Measurements from ENCODE around the gene FEM1A. TPM values are rescaled to one million over a fixed set of nuclear protein-coding genes. Genes with fewer than 3 reads are reported as not detected.

FEM1A gene, protein sequence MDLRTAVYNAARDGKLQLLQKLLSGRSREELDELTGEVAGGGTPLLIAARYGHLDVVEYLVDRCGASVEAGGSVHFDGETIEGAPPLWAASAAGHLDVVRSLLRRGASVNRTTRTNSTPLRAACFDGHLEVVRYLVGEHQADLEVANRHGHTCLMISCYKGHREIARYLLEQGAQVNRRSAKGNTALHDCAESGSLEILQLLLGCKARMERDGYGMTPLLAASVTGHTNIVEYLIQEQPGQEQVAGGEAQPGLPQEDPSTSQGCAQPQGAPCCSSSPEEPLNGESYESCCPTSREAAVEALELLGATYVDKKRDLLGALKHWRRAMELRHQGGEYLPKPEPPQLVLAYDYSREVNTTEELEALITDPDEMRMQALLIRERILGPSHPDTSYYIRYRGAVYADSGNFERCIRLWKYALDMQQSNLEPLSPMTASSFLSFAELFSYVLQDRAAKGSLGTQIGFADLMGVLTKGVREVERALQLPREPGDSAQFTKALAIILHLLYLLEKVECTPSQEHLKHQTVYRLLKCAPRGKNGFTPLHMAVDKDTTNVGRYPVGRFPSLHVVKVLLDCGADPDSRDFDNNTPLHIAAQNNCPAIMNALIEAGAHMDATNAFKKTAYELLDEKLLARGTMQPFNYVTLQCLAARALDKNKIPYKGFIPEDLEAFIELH
- total RNA-seq (ENCODE audit: low replicate concordance), result 8.3 and 12.3 TPM in 2 replicates

DNA sequence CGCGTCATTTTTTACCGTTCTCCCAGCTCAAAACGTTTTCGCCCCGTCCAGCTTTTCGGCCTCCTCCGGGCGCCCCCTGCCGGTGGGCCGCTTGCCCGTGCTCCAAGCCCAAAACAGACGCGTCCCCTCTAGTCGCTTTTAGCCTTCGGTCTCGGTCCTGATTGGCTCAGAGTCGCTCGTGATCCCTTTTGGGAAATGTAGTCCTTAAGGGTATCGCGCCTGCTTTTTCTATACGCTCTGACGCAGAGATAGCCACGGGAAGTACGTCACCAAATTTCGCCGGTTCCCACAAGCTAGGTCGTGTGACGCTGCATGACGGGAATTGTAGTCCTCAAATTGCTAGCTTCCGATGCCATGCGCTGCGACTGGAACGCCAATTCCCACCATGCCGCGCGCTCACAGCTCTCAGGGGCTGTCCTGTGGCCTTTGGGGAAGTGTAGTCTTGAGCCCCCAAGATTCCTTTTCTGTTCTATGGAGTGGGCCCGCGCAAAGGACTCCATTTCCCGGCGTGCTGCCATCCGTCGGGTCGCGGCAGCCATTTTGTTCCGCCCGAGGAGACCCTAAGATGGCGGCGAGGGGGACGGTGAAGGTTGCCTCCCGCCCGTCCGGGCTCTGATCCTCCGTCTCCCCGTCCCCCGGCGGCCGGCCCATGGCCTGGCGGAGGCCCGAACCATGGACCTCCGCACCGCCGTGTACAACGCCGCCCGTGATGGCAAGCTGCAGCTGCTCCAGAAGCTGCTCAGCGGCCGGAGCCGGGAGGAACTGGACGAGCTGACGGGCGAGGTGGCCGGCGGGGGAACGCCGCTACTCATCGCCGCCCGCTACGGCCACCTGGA, at the start of gene FEM1A:
TSS of gene FEM1A (plus strand) at position 552 of the 836 bp plus-strand sequence. CDS start at position 673, 121 bp downstream.

DNA sequence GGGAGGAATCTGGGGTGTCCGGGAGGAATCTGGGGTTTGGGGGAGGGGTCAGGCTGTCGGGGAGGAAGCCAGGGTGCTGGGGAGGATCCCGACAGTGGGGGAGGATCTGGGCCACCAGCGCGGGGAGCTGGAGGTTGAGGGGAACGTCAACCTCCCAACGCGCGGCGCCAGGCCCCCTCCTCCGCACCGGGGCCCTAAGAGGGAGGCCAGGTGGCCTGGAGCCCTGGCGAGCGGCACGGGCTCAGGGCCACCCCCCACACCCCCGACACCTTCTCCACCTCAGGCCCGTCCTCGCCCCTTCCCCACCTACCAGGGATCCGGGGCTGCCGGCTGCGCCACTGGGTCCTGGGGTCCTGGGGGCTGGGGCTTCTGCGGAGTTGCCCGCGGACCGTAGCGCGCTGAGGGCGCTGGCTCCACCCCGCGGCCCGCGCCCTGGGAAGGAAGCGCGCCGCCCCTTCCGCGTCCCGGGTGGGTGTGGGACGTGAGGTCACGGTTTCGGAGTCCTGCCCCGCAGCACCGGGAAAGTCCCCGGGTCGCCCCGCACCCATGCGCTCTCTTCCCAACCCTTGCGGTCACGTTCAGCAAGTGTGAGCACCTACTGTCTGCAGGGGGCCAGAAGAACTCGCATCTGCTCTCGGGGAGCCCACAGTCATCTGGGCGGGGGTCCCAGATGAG, 39.9 kb downstream of the FEM1A start, which contains the start of gene TICAM1:
TSS of gene TICAM1 (minus strand) at position 409 of the 675 bp plus-strand sequence. CDS start 13,335 bp downstream, outside the sequence.

Other genes with a start within 250 kb of the FEM1A start
- 0.38 and 1.2 TPM in 2 replicates for gene SEMA6B, start 232.1 kb upstream of the FEM1A start, total RNA-seq (ENCODE audit: low replicate concordance)
- gene TNFAIP8L1, start 152.2 kb upstream of the FEM1A start, total RNA-seq (ENCODE audit: low replicate concordance), result 0.94 and 3.4 TPM in 2 replicates
- 247 and 295 TPM in 2 replicates for gene MYDGF, start 121.4 kb upstream of the FEM1A start, total RNA-seq (ENCODE audit: low replicate concordance)
- 9.7 and 18.1 TPM in 2 replicates for gene DPP9, start 67.9 kb upstream of the FEM1A start, total RNA-seq (ENCODE audit: low replicate concordance)
- gene TICAM1, start 40.0 kb downstream of the FEM1A start, total RNA-seq (ENCODE audit: low replicate concordance), result 0.59 and 2.3 TPM in 2 replicates
- 242 and 502 TPM in 2 replicates for gene PLIN3, start 75.9 kb downstream of the FEM1A start, total RNA-seq (ENCODE audit: low replicate concordance)
- 0.12 TPM in 1 of 2 replicates, not detected in the other for gene ARRDC5, start 111.2 kb downstream of the FEM1A start, total RNA-seq (ENCODE audit: low replicate concordance)
- 11.9 and 27.5 TPM in 2 replicates for gene UHRF1, start 117.8 kb downstream of the FEM1A start, total RNA-seq (ENCODE audit: low replicate concordance)
- gene KDM4B, start 177.4 kb downstream of the FEM1A start, total RNA-seq (ENCODE audit: low replicate concordance), result 15.2 and 22.1 TPM in 2 replicates

Measured in smooth muscle cell of the coronary artery (primary cell).